Kidney (tissue), 14 donors: ENCODE results near the gene ANKS6. TPM values are rescaled to one million over a fixed set of nuclear protein-coding genes. Genes with fewer than 3 reads are reported as not detected.

Experiments
- DNase-seq, 5 donors: peaks; one replicate each; pipeline ENCODE4 v3.0.0-alpha.2; 2013 to 2020
- FAIRE-seq: peaks from 2 replicates; lab custom pipeline; 2012; peaks lifted over from hg19 to GRCh38; lab: Jason Lieb, UNC
- H3K27ac ChIP-seq, 2 donors: one replicate each; pipeline ENCODE4 v1.7.0; 2013; ENCODE audit warnings: low read depth in 2 of 2, low read length in 2 of 2, inconsistent platforms in 1 of 2
- H3K27me3 ChIP-seq: one replicate; pipeline ENCODE4 v1.7.1; 2013; ENCODE audit warnings: low read length, inconsistent platforms; ENCODE audit not compliant: control insufficient read depth, insufficient read depth
- H3K36me3 ChIP-seq, 3 donors: one replicate each; pipeline versions ENCODE4 v1.7.0 to v1.7.1; 2013; ENCODE audit warnings: low read length in 3 of 3, control low read depth in 1 of 3, inconsistent platforms in 1 of 3; ENCODE audit not compliant: insufficient read depth in 3 of 3, control insufficient read depth in 2 of 3
- H3K4me1 ChIP-seq, 3 donors: one replicate each; pipeline versions ENCODE4 v1.7.0 to v1.7.1; 2013; ENCODE audit warnings: low read length in 3 of 3, inconsistent platforms in 1 of 3, low read depth in 1 of 3; ENCODE audit not compliant: control insufficient read depth in 2 of 3, insufficient read depth in 2 of 3
- H3K4me3 ChIP-seq, 3 donors: one replicate each; pipeline versions ENCODE4 v1.7.0 to v1.8.1; 2013; ENCODE audit warnings: low read length in 3 of 3, control low read depth in 1 of 3, inconsistent platforms in 1 of 3
- H3K9ac ChIP-seq, 3 donors: one replicate each; pipeline versions ENCODE4 v1.7.0 to v1.7.1; 2013; ENCODE audit warnings: low read length in 3 of 3, control low read depth in 1 of 3, inconsistent platforms in 1 of 3
- H3K9me3 ChIP-seq, 3 donors: one replicate each; pipeline versions ENCODE4 v1.7.0 to v1.7.1; 2013; ENCODE audit warnings: low read length in 3 of 3, control low read depth in 1 of 3, inconsistent platforms in 1 of 3; ENCODE audit not compliant: control insufficient read depth in 2 of 3, insufficient read depth in 1 of 3
- CTCF ChIP-seq: IDR thresholded peaks from 3 replicates; pipeline ENCODE4 v1.5.1; 2012; ENCODE audit warnings: mild to moderate bottlenecking, moderate library complexity, borderline replicate concordance; ENCODE audit not compliant: insufficient read depth; ENCODE audit errors: extremely low read depth
- intact Hi-C: fragments of 100-400 bp; cut with DNase I; formaldehyde crosslinking; loops from one replicate; pipeline ENCODE4 v1.11.1; 2022
- polyA plus RNA-seq: library from polyadenylated mRNA; stranded (reverse); fragments of 350-450 nt; fragmentation: Illumina TruSeq; extraction: RNeasy Lipid Tissue Mini Kit (QIAGEN cat#74804); gene quantifications from one replicate; pipeline ENCODE4 v1.2.3, GENCODE V29; 2014; ENCODE audit warnings: low read depth, low replicate concordance; ENCODE audit not compliant: insufficient read depth
- total RNA-seq: library from RNA; stranded (reverse); fragmentation: NEBNext Ultra II Directional; extraction: Animal tissue kit (Norgen Biotek cat#: 25700); gene quantifications from one replicate; pipeline ENCODE4 v1.2.1, GENCODE V29; 2021
- donor health status: control.
- donor health status: control.
- donor health status: control.
- donor health status: control.
- donor health status: control.
- donor health status: DM: yes; HTN: yes; CAD: no.
- donor health status: Normal renal cell carcinoma (clear cell type).

ANKS6 gene
- total and polyA plus RNA-seq, 2 donors from 2014 or later: 22.0 to 31.8 TPM

- Histone ChIP-seq H3K9ac (no peak overlapping the region), H3K9me3 (no peaks in the 10 kb centered on the region), H3K4me3 (no peak overlapping the region), H3K27ac (no peak overlapping the region), H3K4me1 (peaks cover 5 to 23% (median 20%) of the 10 kb centered on the region in 3 donors), H3K27me3 (no peaks in the 10 kb centered on the region), H3K36me3 (peaks cover 2 to 4% (median 3%) of the 10 kb centered on the region in 3 donors)
- TF ChIP-seq CTCF: no peak
- DNase-seq: peak in 1 of 5 donors; percentile 24
- intact Hi-C loops: no loop called here
- FAIRE-seq: no peak
Observed at GRCh38 chr9:98787766-98788335, 8.5 kb downstream of the ANKS6 start.

DNA sequence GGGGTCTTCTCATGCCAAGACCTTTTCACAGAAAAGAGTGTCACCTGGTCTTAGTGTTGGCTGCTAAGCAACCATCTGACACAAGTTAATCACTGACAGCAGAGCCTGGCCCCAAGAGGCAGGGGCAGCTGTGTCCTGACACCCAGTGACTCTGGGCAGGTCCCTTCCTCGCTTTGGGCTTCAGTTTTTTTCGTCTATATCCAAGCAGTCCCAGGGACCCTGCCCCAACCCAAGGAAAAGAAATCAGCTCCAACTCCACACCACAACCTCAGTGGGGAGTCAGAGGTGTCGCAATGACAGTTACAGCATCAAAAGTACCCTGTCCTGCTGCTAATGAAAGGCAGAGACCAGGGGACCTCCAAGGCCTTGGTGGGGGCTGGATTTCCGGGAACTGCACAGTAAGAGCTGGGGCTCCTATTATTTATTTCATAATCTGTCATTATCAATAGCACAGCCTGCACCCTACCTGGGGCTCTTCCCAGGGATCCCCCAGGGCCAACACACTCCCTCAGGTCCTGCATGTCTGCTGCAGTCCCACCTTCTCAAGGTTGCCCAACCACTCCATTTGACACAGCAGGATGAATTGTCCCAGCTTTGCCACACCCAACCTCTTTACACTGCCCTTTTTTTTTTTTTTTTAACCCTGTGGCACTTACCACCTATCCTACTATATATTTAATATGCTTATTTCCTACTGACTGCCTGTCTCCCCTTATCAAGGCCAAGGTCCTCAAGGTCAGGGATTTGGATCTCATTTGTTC is 9.4 kb downstream of the ANKS6 start:
- no peak overlapping the region for H3K27ac ChIP-seq
- FAIRE-seq (no peak), DNase-seq (peak in 1 of 5 donors; percentile 29)
- intact Hi-C loops: no loop called here
- no peaks in the 10 kb centered on the region for H3K27me3 ChIP-seq
- no peak overlapping the region for H3K4me3 ChIP-seq
- H3K36me3 ChIP-seq: peaks cover 2 to 4% (median 3%) of the 10 kb centered on the region in 3 donors
- H3K9me3 ChIP-seq: no peaks in the 10 kb centered on the region
- H3K4me1 ChIP-seq: peaks cover 2 to 14% (median 14%) of the 10 kb centered on the region in 3 donors
- TF ChIP-seq CTCF: no peak
- no peak overlapping the region for H3K9ac ChIP-seq

GRCh38 chr9:98784831-98785806 is 11.2 kb downstream of the ANKS6 start:
- no peak overlapping the region for H3K4me3 ChIP-seq
- H3K4me1 ChIP-seq: no peaks in the 10 kb centered on the region
- H3K9ac ChIP-seq: no peak overlapping the region
- H3K36me3 ChIP-seq: peaks cover 2 to 9% (median 4%) of the 10 kb centered on the region in 3 donors
- intact Hi-C loops: no loop called here
- no peak for TF ChIP-seq CTCF
- no peak overlapping the region for H3K27ac ChIP-seq
- no peaks in the 10 kb centered on the region for H3K9me3 ChIP-seq
- peak in 1 of 5 donors; percentile 24 for DNase-seq
- H3K27me3 ChIP-seq: no peaks in the 10 kb centered on the region
- FAIRE-seq: no peak
